ENCODE data around the gene STAT5B. TPM values are rescaled to one million over a fixed set of nuclear protein-coding genes. Genes with fewer than 3 reads are reported as not detected.

STAT5B gene
- total and polyA plus RNA-seq, 9 of the 15 experiments (the other 6 are each of a cell fraction or from before 2014, with no cell fraction given), result 20.8 to 176 (median 92.4) TPM

GRCh38 chr17:42322382-42323267 is 46.4 kb upstream of the STAT5B start (continued):
- TF ChIP-seq, protein P1, sequence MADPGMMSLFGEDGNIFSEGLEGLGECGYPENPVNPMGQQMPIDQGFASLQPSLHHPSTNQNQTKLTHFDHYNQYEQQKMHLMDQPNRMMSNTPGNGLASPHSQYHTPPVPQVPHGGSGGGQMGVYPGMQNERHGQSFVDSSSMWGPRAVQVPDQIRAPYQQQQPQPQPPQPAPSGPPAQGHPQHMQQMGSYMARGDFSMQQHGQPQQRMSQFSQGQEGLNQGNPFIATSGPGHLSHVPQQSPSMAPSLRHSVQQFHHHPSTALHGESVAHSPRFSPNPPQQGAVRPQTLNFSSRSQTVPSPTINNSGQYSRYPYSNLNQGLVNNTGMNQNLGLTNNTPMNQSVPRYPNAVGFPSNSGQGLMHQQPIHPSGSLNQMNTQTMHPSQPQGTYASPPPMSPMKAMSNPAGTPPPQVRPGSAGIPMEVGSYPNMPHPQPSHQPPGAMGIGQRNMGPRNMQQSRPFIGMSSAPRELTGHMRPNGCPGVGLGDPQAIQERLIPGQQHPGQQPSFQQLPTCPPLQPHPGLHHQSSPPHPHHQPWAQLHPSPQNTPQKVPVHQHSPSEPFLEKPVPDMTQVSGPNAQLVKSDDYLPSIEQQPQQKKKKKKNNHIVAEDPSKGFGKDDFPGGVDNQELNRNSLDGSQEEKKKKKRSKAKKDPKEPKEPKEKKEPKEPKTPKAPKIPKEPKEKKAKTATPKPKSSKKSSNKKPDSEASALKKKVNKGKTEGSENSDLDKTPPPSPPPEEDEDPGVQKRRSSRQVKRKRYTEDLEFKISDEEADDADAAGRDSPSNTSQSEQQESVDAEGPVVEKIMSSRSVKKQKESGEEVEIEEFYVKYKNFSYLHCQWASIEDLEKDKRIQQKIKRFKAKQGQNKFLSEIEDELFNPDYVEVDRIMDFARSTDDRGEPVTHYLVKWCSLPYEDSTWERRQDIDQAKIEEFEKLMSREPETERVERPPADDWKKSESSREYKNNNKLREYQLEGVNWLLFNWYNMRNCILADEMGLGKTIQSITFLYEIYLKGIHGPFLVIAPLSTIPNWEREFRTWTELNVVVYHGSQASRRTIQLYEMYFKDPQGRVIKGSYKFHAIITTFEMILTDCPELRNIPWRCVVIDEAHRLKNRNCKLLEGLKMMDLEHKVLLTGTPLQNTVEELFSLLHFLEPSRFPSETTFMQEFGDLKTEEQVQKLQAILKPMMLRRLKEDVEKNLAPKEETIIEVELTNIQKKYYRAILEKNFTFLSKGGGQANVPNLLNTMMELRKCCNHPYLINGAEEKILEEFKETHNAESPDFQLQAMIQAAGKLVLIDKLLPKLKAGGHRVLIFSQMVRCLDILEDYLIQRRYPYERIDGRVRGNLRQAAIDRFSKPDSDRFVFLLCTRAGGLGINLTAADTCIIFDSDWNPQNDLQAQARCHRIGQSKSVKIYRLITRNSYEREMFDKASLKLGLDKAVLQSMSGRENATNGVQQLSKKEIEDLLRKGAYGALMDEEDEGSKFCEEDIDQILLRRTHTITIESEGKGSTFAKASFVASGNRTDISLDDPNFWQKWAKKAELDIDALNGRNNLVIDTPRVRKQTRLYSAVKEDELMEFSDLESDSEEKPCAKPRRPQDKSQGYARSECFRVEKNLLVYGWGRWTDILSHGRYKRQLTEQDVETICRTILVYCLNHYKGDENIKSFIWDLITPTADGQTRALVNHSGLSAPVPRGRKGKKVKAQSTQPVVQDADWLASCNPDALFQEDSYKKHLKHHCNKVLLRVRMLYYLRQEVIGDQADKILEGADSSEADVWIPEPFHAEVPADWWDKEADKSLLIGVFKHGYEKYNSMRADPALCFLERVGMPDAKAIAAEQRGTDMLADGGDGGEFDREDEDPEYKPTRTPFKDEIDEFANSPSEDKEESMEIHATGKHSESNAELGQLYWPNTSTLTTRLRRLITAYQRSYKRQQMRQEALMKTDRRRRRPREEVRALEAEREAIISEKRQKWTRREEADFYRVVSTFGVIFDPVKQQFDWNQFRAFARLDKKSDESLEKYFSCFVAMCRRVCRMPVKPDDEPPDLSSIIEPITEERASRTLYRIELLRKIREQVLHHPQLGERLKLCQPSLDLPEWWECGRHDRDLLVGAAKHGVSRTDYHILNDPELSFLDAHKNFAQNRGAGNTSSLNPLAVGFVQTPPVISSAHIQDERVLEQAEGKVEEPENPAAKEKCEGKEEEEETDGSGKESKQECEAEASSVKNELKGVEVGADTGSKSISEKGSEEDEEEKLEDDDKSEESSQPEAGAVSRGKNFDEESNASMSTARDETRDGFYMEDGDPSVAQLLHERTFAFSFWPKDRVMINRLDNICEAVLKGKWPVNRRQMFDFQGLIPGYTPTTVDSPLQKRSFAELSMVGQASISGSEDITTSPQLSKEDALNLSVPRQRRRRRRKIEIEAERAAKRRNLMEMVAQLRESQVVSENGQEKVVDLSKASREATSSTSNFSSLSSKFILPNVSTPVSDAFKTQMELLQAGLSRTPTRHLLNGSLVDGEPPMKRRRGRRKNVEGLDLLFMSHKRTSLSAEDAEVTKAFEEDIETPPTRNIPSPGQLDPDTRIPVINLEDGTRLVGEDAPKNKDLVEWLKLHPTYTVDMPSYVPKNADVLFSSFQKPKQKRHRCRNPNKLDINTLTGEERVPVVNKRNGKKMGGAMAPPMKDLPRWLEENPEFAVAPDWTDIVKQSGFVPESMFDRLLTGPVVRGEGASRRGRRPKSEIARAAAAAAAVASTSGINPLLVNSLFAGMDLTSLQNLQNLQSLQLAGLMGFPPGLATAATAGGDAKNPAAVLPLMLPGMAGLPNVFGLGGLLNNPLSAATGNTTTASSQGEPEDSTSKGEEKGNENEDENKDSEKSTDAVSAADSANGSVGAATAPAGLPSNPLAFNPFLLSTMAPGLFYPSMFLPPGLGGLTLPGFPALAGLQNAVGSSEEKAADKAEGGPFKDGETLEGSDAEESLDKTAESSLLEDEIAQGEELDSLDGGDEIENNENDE (IDR thresholded peaks at IDR 0.05; ENCODE audit: low read depth, low read length), result no peak
- no peak for TF ChIP-seq NR0B1 (IDR thresholded peaks at IDR 0.05; ENCODE audit: partially characterized antibody)
- no peak for TF ChIP-seq ZNF436 (CRISPR knock-in tag; IDR thresholded peaks at IDR 0.05)
- no peak for TF ChIP-seq ZC3H11A (IDR thresholded peaks at IDR 0.05; ENCODE audit: low read depth, low read length)
- TF ChIP-seq NBN (IDR thresholded peaks at IDR 0.05; ENCODE audit: low read depth), result 0 out of 2 replicates have a peak, but pooled peaks have one; percentile 62
- no peak for TF ChIP-seq ZNF584 (CRISPR knock-in tag; IDR thresholded peaks at IDR 0.05; ENCODE audit: low read depth)
- no peak for TF ChIP-seq ZNF780A (CRISPR knock-in tag; IDR thresholded peaks at IDR 0.05)
- TF ChIP-seq SMARCB1 (IDR thresholded peaks at IDR 0.05; ENCODE audit: insufficient read length, low read depth), result no peak
- TF ChIP-seq, protein P2, sequence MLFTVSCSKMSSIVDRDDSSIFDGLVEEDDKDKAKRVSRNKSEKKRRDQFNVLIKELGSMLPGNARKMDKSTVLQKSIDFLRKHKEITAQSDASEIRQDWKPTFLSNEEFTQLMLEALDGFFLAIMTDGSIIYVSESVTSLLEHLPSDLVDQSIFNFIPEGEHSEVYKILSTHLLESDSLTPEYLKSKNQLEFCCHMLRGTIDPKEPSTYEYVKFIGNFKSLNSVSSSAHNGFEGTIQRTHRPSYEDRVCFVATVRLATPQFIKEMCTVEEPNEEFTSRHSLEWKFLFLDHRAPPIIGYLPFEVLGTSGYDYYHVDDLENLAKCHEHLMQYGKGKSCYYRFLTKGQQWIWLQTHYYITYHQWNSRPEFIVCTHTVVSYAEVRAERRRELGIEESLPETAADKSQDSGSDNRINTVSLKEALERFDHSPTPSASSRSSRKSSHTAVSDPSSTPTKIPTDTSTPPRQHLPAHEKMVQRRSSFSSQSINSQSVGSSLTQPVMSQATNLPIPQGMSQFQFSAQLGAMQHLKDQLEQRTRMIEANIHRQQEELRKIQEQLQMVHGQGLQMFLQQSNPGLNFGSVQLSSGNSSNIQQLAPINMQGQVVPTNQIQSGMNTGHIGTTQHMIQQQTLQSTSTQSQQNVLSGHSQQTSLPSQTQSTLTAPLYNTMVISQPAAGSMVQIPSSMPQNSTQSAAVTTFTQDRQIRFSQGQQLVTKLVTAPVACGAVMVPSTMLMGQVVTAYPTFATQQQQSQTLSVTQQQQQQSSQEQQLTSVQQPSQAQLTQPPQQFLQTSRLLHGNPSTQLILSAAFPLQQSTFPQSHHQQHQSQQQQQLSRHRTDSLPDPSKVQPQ (CRISPR knock-in tag; IDR thresholded peaks at IDR 0.05; ENCODE audit: borderline replicate concordance), result no peak
- TF ChIP-seq RBM14 (IDR thresholded peaks at IDR 0.05; ENCODE audit: borderline replicate concordance, insufficient read depth, low read depth, low read length), result no peak
- TF ChIP-seq NCOA2 (IDR thresholded peaks at IDR 0.05; ENCODE audit: partially characterized antibody in 2 of 2), result no peak

Data from K562 (cell line).